Pulmonary artery endothelial cell (primary cell): ENCODE measurements around the gene ACBD6. TPM values are rescaled to one million over a fixed set of nuclear protein-coding genes. Genes with fewer than 3 reads are reported as not detected.

ENCODE experiments used
- DNase-seq: peaks from one replicate; pipeline ENCODE4 v3.0.0-alpha.2; 2011; ENCODE audit warnings: low read depth, low spot score
- total RNA-seq: library from RNA; depleted of rRNA; stranded (reverse); fragments of >200 nt; gene quantifications from 2 replicates; pipeline ENCODE4 v1.2.3, GENCODE V29; 2014

Gene ACBD6
- total RNA-seq, 1 donor from 2014 or later, result 78.5 TPM

DNA sequence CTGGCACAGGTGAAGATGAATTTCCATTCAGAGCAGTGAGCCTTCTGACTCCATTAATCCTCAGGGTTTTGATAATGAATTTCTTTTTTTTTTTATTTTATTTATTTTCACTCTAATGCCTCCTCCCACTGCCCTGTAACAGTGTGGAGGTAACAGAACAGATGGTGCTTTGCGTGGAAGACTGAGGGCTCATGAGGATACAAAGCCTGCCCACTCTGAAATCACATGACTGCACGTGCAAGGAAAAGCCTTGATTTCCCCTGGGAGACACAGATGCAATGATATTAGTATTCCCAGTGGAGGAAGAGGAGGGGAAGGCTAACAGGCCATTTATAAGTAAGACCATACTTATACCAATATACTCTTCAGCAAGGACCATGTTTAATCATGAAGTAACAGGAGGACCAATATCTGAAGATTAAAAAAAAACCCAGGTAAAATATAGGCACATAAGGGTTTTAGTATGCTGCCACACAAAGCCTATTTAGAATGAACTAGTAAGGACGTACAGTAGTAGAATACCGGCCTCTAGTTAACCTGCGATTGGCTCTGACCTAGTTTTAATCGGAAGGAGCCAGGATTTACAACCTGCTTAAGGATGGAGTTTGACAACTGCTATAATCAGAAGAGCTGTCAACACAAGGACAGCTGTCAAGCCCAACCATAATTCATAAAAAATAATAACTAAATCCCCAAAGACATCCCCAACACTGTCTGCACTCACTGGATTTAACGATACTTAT lies 202.7 kb downstream of the ACBD6 start:
- no peak for DNase-seq

DNA sequence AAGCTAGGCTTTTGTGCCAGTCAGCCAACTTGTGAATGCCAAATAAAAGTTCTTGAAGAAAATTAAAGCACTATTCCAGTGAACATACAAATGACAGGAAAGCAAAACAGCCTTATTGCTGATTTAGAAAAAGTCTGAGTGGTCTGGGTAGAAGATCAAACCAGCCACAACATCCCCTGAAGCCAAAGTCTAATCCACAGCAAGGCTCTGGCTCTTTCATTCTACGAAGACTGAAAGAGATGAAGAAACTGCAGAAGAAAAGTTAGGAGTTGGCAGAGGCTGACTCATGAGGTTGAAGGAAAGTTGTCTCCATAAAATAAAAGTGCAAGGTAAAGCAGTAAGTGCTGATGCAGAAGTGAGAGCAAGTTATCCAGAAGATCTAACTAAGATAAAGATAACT lies 206.4 kb downstream of the ACBD6 start:
- no peak for DNase-seq

DNA sequence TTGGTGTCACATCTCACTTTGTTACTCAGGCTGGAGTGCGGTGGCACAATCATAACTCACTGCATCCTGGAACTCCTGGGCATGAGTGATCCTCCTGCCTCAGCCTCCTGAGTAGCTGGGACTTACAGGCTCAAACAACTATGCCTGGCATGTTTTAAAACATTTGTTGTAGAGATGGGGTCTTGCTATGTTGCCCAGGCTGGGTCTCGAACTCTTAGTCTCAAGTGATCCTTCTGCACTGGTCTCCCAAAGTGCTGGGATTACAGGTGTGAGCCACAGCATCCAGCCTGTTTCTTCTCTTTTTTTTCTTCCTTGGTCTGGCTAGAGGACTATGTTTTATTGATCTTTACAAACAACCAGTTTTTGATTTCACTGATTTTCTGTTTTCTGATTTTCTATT lies 207.7 kb downstream of the ACBD6 start:
- no peak for DNase-seq

DNA sequence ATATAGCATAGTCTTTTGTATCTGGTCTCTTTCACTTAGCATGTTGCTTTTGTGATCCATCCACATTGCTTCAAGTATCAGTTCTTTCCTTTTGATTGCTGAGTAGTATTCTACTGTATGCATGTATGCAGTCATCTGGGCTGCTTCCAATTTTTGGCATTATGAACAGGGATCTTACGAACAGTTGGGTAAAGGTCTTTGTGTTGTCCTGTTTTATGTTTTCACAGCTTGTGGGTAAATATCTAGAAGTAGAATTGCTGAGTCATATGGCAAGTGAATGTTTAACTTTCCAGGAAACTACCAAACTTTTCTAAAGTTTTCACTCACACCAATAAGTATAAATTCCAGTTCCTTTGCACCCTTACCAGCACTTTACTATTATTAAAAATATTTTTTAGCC lies 211.4 kb downstream of the ACBD6 start:
- no peak for DNase-seq

DNA sequence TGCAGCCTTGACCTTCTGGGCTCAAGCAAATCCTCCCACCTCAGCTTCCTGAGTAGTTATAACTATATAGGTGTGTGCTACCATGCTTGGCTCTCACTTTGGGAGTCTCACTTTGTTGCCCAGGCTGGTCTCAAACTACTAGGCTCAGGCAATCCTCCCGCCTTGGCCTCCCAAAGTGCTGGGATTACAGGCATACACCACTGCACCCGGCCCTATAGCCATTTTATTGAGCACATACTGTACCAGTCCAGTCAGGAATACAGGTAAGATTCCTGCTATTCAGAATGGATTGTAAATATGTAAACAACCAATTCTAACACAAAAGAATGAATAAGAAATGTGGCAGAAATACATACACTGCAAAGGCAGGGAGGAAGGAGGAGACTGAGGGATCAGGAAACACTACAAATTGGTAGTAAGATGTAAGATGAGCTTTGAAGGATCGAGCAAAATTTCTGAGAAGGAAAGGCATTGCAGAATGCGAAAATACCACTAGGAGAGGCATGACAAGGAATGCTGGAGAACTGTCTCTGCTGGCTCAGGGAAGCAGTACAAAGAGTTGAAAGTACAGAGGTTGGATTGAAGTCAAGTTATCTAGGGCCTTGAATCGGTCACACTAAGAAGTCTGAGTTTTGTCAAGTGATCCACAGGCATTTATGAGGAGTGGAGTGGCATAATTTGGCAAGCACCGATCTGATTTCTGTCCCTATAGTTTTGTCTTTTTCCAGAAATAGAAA lies 211.9 kb downstream of the ACBD6 start:
- no peak for DNase-seq

DNA sequence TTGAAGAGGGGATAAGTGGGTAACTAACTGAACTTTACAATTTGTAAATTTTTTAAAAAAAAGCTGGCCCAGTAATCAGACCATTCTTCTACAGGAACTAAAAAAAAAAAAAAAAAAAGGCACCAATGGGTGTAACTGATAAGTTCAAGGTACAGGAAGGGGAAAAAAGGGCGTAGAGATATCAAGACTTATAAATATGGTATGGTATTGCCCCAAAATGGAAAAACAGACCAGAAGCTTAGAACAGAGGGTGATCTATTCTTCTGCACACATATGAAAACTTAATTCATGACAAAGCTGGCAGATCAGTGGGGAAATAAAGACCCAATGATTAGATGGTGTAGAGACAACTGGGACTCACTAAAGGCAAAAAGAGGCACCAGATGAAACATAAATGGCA lies 213.4 kb downstream of the ACBD6 start:
- DNase-seq, result no peak

DNA sequence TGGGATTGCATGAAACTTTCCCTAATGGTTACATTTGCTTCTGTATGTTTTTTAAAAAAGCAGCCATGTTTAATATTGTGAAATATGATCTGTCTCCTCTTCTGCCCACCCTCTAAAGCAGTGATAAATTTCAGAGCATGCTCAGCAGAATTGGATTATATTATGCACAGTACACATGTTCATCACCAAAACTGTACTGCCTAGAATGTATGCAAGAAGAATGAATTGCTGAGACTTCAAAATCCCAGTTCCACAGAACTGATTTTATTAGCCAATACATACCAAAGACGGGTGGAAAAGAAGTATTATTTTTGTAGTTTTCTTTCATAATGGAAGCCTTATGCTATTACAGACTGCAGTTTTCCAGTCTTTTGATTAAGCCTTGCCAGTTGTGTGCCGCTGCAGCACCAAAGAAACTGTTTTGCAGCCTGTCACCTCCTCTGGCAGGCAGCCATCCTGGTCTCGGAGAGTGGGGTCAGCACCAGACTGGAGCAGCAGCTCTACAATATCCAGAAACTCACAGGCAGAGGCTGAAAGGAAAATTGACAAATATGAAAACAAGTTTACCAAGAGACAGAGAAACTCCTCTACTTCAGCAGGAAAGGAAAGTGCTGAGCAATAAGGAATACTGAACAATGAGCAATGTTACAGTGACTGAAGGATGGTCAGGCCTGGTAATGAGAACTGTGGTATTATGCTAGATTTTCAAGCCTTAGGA lies 214.2 kb downstream of the ACBD6 start:
- DNase-seq, result no peak

DNA sequence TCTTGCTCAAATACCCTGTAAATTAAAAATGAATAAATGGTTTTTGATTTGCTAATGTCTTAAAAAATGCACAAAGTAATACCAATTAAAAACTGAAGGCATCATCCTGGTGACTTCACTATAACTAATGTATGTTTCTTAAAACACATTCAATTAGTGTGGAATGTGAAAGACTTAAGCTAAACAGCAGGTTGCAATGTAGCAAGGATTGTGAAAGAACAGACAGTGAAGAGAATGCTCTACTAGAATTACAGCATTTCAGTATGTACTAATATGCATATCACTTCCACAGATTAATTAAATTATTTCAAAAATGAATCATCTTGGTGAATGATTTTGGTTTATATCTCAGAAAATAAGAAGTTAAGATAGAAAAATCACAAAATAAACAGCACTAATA lies 216.0 kb downstream of the ACBD6 start:
- DNase-seq, result no peak

DNA sequence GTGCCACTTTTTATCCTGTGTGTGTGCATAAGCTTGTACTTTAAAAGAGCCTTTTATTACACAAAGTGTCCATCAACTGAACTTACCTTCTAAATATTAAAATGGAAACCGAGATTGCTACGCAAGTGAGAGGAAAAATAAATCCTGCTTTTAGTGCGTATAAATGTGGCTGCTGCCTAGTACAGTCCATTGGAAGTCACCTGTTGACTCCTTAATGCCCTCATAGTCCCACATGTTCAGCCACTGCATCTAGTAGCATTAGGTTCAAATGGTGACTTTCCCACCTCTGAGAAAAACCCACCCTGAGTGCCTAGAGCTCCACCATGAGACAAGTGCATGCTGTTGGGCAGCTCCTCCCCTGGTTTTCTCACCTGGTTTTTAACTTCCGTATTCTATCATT lies 219.3 kb downstream of the ACBD6 start:
- no peak for DNase-seq

DNA sequence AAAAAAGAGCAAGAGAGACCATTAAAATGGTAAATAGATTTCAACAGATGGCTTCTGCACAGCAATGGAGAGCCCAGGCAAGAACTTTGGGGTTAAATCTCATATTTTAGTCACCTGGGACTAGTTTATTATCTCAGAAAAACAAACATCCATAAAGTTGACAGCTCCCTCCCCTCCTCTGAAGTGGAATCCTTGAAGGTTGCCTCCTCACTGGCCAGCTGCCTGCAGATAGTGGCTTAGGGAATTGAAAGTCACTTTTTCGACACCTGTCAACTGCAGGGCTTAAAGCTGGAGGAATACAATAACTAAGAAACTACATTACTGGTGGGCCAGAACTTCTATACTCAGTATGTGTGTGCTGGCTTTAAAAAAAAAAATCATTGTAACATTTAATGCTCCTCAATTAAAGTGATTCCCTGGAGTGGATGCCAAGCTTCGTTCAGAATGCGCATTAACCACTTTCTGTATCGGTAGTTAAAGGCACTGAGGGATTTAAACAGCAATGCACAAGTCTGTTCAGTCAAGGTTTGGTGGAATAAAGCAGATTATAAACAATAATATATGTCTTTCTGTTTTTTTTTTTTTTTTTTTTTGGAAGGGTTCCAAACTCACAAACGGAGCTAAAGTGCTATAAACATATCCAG lies 219.9 kb downstream of the ACBD6 start:
- no peak for DNase-seq

DNA sequence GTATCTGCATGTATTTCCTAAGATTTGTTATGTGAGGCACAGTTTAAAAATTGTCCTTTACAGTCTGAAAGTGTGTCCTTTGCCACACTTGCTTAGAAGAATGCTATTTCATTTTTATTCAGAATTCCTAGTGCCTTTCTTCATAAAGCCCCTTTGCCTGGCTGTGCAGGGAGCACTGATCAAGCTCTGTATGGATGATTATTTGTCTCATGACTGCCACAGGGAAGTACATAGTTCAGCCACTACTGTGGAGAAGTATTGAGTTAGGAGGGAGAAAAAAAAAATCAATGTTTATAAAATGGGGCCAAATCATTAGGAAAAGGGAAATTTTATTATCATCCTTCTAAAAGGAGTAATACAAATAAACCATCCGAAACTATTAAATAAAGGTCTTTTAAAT lies 220.9 kb downstream of the ACBD6 start:
- DNase-seq, result no peak

DNA sequence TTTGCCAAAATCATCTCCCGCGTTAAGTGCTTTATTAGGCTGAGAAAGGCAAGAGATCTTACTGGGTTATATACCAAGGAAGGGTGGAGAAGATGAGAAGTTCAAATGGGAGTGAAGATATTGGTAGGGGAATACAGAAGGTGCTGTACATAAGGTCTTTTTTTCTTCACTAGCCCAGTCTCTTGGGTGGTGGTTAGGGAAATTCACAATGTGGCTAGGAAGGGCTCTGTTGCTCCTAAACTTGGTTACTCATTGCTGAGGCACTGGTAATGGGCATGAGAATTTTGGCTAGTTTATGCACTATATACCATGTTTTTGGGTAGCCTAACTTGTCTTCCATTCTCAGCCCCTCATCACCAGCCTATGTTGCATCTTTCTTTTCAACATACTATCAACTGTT lies 221.8 kb downstream of the ACBD6 start:
- no peak for DNase-seq

DNA sequence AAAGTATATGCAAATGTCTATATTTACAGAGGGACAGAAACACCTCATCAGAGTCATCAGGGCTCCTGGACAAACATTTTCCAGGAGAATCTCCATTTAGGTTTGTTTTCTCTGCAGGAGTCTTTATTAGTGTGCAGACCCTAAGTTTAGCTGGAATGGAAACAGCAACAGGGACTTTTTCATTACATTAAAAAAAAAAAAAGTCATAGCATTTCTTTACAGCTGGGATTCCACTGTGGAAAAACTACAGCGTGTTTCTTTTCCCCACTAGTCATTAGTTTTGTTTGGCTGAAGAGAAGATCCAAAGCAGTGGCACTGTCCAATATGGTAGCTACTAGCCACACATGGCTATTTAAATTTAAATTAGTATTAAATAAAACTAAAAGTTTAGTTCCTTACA lies 222.7 kb downstream of the ACBD6 start:
- DNase-seq, result no peak

DNA sequence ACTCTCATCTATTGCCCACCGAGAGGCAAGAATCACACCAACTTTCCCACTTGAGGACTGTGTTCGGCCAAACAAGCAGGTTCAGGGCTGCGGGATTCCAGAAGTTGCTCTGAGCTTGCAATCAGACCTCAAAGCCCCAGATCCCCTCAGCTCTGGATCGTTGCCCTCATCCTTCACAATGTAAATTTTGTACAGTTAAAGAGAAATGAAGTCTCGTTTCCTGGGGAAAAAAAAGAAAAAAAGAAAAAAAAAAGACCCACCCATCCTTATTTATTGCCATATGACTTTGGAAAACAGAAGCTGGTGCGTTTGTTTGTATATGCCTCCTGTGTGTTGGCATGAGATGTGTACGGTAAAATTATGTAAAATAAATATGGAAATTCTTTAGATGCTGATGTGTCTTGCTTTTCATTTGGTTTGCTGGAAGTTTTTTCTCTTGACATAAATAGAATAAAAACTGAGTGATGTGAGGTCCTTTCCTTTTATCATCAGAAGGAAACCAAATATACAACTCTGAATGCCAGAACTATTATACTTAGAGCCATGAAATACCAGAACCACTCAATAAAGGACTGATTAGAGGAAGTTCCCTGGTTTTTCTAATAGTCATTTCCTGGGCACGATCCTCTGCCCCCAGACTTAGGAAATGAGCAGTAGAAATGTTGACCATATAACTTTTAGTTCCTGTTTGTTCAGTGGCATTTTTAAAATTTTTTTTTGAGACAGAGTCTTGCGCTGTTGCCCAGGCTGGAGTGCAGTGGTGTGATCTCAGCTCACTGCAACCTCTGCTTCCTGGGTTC lies 223.6 kb downstream of the ACBD6 start:
- DNase-seq, result no peak

DNA sequence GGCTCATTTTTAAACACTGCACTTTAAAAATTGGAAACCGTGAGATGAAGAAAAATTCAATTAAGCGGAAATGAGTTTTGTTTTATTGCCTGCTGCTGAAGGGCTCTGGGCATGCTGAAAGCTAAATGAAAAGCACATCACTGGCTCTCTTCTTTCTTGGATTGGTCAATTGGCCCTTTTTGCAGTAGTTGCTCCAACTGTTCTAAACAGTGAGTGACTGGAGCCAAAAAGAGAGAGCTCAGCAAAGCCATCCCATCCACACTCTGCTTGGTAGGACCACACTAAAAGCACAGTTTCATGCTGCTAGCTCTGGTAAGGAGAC lies 224.2 kb downstream of the ACBD6 start:
- no peak for DNase-seq

DNA sequence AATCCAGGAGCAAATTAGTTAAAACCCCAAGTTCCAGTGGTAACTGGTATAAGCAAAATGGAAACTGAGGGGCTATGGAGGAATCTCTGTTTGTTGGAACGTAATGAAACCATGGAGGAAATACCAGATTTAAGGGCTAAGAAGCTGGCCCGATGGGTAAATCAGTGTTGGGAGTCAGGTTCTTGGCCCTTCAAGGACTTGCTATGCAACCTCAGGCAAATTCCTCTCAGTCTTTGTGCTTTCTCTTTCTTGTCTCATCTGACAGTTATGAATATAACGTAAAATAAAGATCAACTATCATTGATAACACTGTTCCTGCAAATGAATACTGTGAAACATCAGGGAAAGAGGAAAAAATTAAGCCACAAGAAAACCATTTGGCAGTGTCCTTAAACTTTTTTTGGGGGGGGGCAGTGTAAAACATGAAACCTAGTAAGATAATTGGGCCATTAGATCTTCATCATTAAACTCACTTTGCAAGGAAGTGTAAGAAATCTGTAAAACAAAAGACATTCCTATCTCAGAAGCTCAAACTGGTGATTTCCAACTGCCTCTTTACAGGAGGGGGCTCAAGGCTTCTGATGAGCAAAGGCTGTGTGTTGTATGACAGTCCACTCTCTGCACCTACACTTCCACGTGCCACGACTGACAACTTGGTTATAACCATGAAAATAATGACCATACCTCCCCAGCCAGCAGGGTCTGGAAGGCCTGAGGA lies 224.7 kb downstream of the ACBD6 start:
- no peak for DNase-seq

DNA sequence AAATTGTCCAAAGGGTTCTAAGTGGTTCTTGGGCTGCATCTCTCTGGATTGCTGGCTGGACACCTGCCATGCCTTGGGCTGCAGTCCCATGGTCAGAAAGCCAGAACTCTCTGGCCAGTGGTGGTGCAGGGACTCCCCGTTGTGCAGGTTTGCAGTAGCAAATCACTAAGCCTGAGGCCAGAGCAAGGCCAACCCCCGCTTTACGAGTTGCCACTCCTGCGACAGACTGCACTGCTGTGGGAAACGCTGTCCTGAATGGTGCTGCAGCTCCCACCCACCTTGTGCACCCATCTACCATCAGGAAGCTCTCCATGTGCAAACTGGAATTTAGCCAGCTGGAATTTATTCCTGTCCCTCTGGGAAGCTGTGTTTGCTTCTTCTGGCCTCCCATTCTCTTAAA lies 226.7 kb downstream of the ACBD6 start:
- DNase-seq, result no peak

DNA sequence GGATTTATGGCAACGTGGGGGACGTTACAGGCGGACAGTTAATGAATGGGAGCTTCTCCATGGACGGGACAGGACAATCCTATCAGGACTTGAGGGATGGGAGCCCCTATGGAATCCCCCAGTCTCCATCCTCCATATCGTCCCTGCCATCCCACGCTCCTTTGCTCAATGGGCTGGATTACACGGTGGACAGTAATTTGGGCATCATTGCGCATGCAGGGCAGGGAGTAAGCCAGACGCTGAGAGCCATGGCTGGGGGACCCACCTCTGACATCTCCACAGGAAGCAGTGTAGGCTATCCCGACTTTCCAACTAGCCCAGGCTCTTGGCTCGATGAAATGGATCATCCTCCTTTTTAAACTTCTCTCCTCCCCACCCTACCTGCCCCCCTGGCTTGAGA lies 228.2 kb downstream of the ACBD6 start:
- DNase-seq, result no peak

DNA sequence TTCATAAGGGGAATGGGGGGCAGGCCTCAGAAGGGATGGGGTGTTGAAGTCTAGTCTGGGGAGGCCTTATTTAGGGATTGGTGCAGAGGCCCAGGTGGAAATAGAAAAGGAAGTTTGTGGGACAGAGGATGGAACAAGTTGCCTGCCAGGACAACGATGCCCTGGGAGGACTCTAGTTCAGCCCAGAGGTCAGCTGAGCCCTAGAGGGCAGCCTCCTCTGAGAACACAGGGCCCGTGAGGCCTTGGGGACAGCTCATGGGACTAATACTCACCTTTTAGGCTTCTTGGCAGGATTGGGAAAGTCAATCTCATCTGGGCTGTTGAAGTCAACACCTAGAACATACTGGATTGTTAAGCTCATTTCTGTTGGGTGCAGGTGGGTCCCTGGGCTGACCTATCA lies 229.3 kb downstream of the ACBD6 start:
- no peak for DNase-seq

DNA sequence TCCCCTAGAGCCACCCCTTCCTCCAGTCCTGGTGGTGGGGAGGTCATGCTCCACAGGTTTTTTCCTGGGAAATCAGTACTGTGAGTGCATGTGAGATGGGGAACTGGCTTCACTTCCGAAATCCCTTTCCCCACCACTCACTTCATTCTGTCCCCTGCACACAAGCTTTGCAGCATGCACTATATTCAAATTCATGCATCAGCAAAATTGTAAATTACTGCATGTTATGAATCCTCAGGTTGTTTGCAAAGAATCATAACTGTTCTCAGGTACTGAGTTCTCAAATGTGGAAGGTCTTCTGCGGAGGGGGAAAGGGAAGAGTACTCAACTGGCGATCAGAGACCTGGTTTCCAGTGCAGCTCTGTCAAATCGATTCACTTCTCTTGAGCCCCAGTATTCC lies 230.0 kb downstream of the ACBD6 start:
- DNase-seq, result no peak
